GM12878 (cell line): ENCODE data around the gene SORBS2. TPM values are rescaled to one million over a fixed set of nuclear protein-coding genes. Genes with fewer than 3 reads are reported as not detected.

Source experiments
- ATAC-seq: fragments of 200-7000 bp; cut with Tn5 transposase; 3 replicates; pipeline ENCODE4 v1.9.1; 2020; ENCODE audit warnings: mild to moderate bottlenecking, moderate library complexity
- BruUV-seq: library from RNA; stranded (reverse); fragments of 400-500 nt; replicated peaks from 2 replicates; lab custom pipeline; 2021; lab: Mats Ljungman, UMichigan
- CTCF ChIA-PET: fragments of 300-600 bp; sonication (Branson Sonifier 250); formaldehyde crosslinking; extraction: SDS; loops from one replicate; lab custom pipeline; 2021; ENCODE audit warnings: inconsistent platforms; lab: Yijun Ruan, JAX
- POLR2A ChIA-PET: fragments of 350-600 bp; formaldehyde crosslinking; extraction: SDS; loops from one replicate; lab custom pipeline; 2021; ENCODE audit warnings: inconsistent platforms; lab: Charles Lee
- RAD21 ChIA-PET: fragments of 300-600 bp; sonication (Branson Sonifier 250); formaldehyde crosslinking; loops from one replicate; lab custom pipeline; 2023; ENCODE audit warnings: antibody characterized with exemption; ENCODE audit not compliant: unreplicated experiment; lab: Charles Lee
- SMC1A ChIA-PET: fragments of 300-600 bp; sonication (Branson Sonifier 250); formaldehyde crosslinking; loops from one replicate; lab custom pipeline; 2023; ENCODE audit not compliant: unreplicated experiment, uncharacterized antibody; lab: Charles Lee
- DNase-seq: peaks from one replicate; pipeline ENCODE4 v3.0.0-alpha.2; 2011; ENCODE audit warnings: low read depth, low spot score
- FAIRE-seq: peaks from 3 replicates; lab custom pipeline; 2011; peaks lifted over from hg19 to GRCh38; lab: Jason Lieb, UNC
- H2AFZ ChIP-seq: 2 replicates; pipeline ENCODE4 v1.6.0; 2011; ENCODE audit warnings: low read depth, low read length, control low read depth; ENCODE audit not compliant: control insufficient read depth
- H3K27ac ChIP-seq: 2 replicates; pipeline ENCODE4 v1.5.1; 2011; ENCODE audit warnings: control low read depth; ENCODE audit not compliant: control insufficient read depth, insufficient read depth
- H3K27me3 ChIP-seq, 2 experiments: replicated peaks in 1 of 2; 2 replicates each; pipeline versions ENCODE4 v1.6.0 to v1.6.1; 2011; ENCODE audit warnings: low read length in 1 of 2; ENCODE audit not compliant: control insufficient read depth in 2 of 2, insufficient read depth in 2 of 2
- H3K36me3 ChIP-seq, 2 experiments: 2 replicates each; pipeline ENCODE4 v1.5.1; 2011; ENCODE audit warnings: low read length in 1 of 2; ENCODE audit not compliant: control insufficient read depth in 2 of 2, insufficient read depth in 2 of 2
- H3K4me1 ChIP-seq: 2 replicates; pipeline ENCODE4 v1.6.1; 2011; ENCODE audit warnings: mild to moderate bottlenecking, low read length, moderate library complexity, mixed read lengths; ENCODE audit not compliant: control insufficient read depth, insufficient read depth
- H3K4me2 ChIP-seq: 2 replicates; pipeline ENCODE4 v1.6.0; 2011; ENCODE audit warnings: control low read depth; ENCODE audit not compliant: control insufficient read depth, insufficient read depth
- H3K4me3 ChIP-seq: fragments of 200-600 bp; sonication (generic); 2 replicates; pipeline ENCODE4 v1.5.1; 2016
- H3K79me2 ChIP-seq: 2 replicates; pipeline ENCODE4 v1.6.0; 2011; ENCODE audit warnings: low read length; ENCODE audit not compliant: control insufficient read depth, insufficient read depth
- H3K9ac ChIP-seq: 2 replicates; pipeline ENCODE4 v1.8.0; 2011; ENCODE audit warnings: low read length, control low read depth, mixed read lengths; ENCODE audit not compliant: control insufficient read depth, insufficient read depth
- H3K9me3 ChIP-seq: replicated peaks from 3 replicates; pipeline ENCODE4 v1.5.1; 2011; ENCODE audit warnings: mild to moderate bottlenecking, low read length; ENCODE audit not compliant: control insufficient read depth, insufficient read depth
- H4K20me1 ChIP-seq: 2 replicates; pipeline ENCODE4 v1.6.0; 2011; ENCODE audit not compliant: control insufficient read depth, insufficient read depth
- BHLHE40 ChIP-seq, 2 experiments: fragments of 450-650 bp in 1 of 2; IDR thresholded peaks; 2 replicates each; pipeline ENCODE4 v1.6.1; 2011 to 2017; ENCODE audit warnings: low read depth in 2 of 2, borderline replicate concordance in 1 of 2, improper control_type of control experiment in 1 of 2, low read length in 1 of 2, mild to moderate bottlenecking in 1 of 2
- CTCF ChIP-seq, 3 experiments: IDR thresholded peaks in 2 of 3; conservative IDR thresholded peaks in 1 of 3; 2 replicates each; pipeline ENCODE4 v1.5.1; 2011; ENCODE audit warnings: low read depth in 3 of 3, low read length in 3 of 3, mild to moderate bottlenecking in 3 of 3, control low read depth in 2 of 3, moderate library complexity in 2 of 3, inconsistent platforms in 1 of 3, mixed read lengths in 1 of 3; ENCODE audit not compliant: control insufficient read depth in 2 of 3, insufficient read depth in 1 of 3; ENCODE audit errors: extremely low read depth in 1 of 3
- HCFC1 ChIP-seq: fragments of 150-350 bp; IDR thresholded peaks from 2 replicates; pipeline ENCODE4 v1.6.1; 2014; ENCODE audit warnings: low read length
- IKZF1 ChIP-seq: fragments of 450-650 bp; conservative IDR thresholded peaks from 2 replicates; pipeline ENCODE4 v1.6.1; 2017; ENCODE audit warnings: antibody characterized with exemption, mild to moderate bottlenecking
- MAX ChIP-seq: IDR thresholded peaks from 2 replicates; pipeline ENCODE4 v1.6.1; 2012; ENCODE audit warnings: low read depth, low read length, improper control_type of control experiment
- MTA2 ChIP-seq: fragments of 450-650 bp; IDR thresholded peaks from 2 replicates; pipeline ENCODE4 v1.6.1; 2016; ENCODE audit warnings: low read depth, mild to moderate bottlenecking, moderate library complexity
- MTA3 ChIP-seq: IDR thresholded peaks from 2 replicates; pipeline ENCODE4 v1.6.1; 2012; ENCODE audit warnings: low read length, inconsistent platforms, borderline replicate concordance
- NR2C1 ChIP-seq: fragments of 450-650 bp; IDR thresholded peaks from 2 replicates; pipeline ENCODE4 v1.6.1; 2017; ENCODE audit warnings: antibody characterized with exemption, mild to moderate bottlenecking, moderate library complexity
- PAX8 ChIP-seq: fragments of 450-650 bp; IDR thresholded peaks from 2 replicates; pipeline ENCODE4 v1.6.1; 2017; ENCODE audit warnings: mild to moderate bottlenecking, moderate library complexity
- PML ChIP-seq: IDR thresholded peaks from 2 replicates; pipeline ENCODE4 v1.6.1; 2012; ENCODE audit warnings: low read length, inconsistent platforms
- RCOR1 ChIP-seq: conservative IDR thresholded peaks from 2 replicates; pipeline ENCODE4 v1.6.1; 2012; ENCODE audit warnings: low read depth, low read length, improper control_type of control experiment
- SKIL ChIP-seq: fragments of 450-650 bp; IDR thresholded peaks from 2 replicates; pipeline ENCODE4 v1.6.1; 2017; ENCODE audit warnings: mild to moderate bottlenecking, low read depth, inconsistent platforms; ENCODE audit not compliant: poor library complexity, severe bottlenecking
- TBL1XR1 ChIP-seq: IDR thresholded peaks from 2 replicates; pipeline ENCODE4 v1.6.1; 2012; ENCODE audit warnings: low read depth, low read length, improper control_type of control experiment
- ZNF622 ChIP-seq: fragments of 450-650 bp; IDR thresholded peaks from 2 replicates; pipeline ENCODE4 v1.6.1; 2017; ENCODE audit warnings: mild to moderate bottlenecking, inconsistent platforms
- ZNF687 ChIP-seq: fragments of 450-650 bp; IDR thresholded peaks from 2 replicates; pipeline ENCODE4 v1.6.1; 2017; ENCODE audit warnings: mild to moderate bottlenecking, moderate library complexity
- ZZZ3 ChIP-seq: IDR thresholded peaks from 2 replicates; pipeline ENCODE4 v1.6.1; 2011; ENCODE audit warnings: low read depth; ENCODE audit not compliant: control insufficient read depth, insufficient read length
- WGBS: methylation state at CpG from one replicate; pipeline ENCODE4 v1.1.6; 2016; ENCODE audit warnings: low lambda C conversion rate; ENCODE audit not compliant: insufficient replicate concordance, insufficient coverage; ENCODE audit errors: missing lambda C conversion rate; 5-methylcytosine and 5-hydroxymethylcytosine counted together
- in situ Hi-C: fragments of 300-500 bp; cut with MboI; formaldehyde crosslinking; loops from 9 replicates; pipeline ENCODE4 v1.14.3; 2018; ENCODE audit warnings: mixed read lengths
- intact Hi-C: fragments of 100-400 bp; cut with micrococcal nuclease; formaldehyde crosslinking; loops from one replicate; pipeline ENCODE4 v1.14.2; 2022; ENCODE audit not compliant: unreplicated experiment
- polyA plus RNA-seq, 11 experiments: library from polyadenylated mRNA; depleted of rRNA in 4 of 11; unstranded in 6 of 11; stranded (reverse) in 5 of 11; fragments of >200 nt; fragmentation: Nextera tagmentation in 4 of 11; fragmentation: Illumina TruSeq in 1 of 11; extraction: Ambion mirVana in 4 of 11; extraction: Trizol in 1 of 11; gene quantifications; 1 replicate in 1 of 11; 2 replicates in 10 of 11; pipeline versions ENCODE4 v1.2.1 to v1.2.3, GENCODE V29; 2011 to 2016; ENCODE audit warnings: inconsistent platforms in 2 of 11, missing spikeins in 2 of 11, low read depth in 1 of 11
- total RNA-seq, 4 experiments: library from RNA; depleted of rRNA in 3 of 4; stranded (reverse); fragments of >200 nt in 3 of 4; fragmentation: Illumina TruSeq in 1 of 4; extraction: Trizol in 1 of 4; gene quantifications; 2 replicates each; pipeline versions ENCODE4 v1.2.1 to v1.2.3, GENCODE V29; 2013 to 2021

The SORBS2 gene
- total and polyA plus RNA-seq, 10 of the 15 experiments (the other 5 are each of a cell fraction or from before 2014, with no cell fraction given), result 0.06 to 3.0 (median 0.79) TPM

- no peak for TF ChIP-seq PAX8
Measured at GRCh38 chr4:185552254-185552653, 259.7 kb downstream of the SORBS2 start (continued).

- POLR2A ChIA-PET, result no interaction called here
- no TSS peak for BruUV-seq
- in situ Hi-C loops, result no loop called here
- TF ChIP-seq SKIL (no peak), ZNF687 (no peak), MAX (no peak), ZNF622 (no peak), MTA2 (no peak), RCOR1 (no peak), IKZF1 (no peak), PML (no peak), TBL1XR1 (no peak), CTCF (IDR thresholded peaks at IDR 0.05 in 2 of 3, conservative IDR thresholded peaks at IDR 0.05 in 1 of 3; ENCODE audit: control insufficient read depth in 2 of 3, extremely low read depth in 1 of 3, insufficient read depth in 1 of 3, low read depth in 3 of 3, low read length in 3 of 3) (no peak), HCFC1 (no peak), MTA3 (no peak), BHLHE40 (IDR thresholded peaks at IDR 0.05; ENCODE audit: borderline replicate concordance in 1 of 2, low read depth in 2 of 2, low read length in 1 of 2) (no peak), ZZZ3 (no peak), NR2C1 (no peak)
Measured at GRCh38 chr4:185550933-185551332, 261.1 kb downstream of the SORBS2 start.

More at GRCh38 chr4:185550933-185551332, 261.1 kb downstream of the SORBS2 start:
- no peaks in the 10 kb centered on the region for H3K79me2 ChIP-seq
- H3K27ac ChIP-seq, result no peak overlapping the region
- no peaks in the 10 kb centered on the region for H3K9me3 ChIP-seq
- no peak overlapping the region for H3K9ac ChIP-seq
- FAIRE-seq (no peak), DNase-seq (no peak), ATAC-seq (no peak)
- WGBS, result 90% methylated on average over 1 of the region's 1 CpG
- ChIA-PET SMC1A (interaction anchor here (2.3 kb wide), 1 partner anchor 48 kb away, joined by 7 read pairs; no protein-coding TSS in a partner anchor), RAD21 (no interaction called here), CTCF (interaction anchor here (3.3 kb wide), 1 partner anchor 47 kb away, joined by 15 read pairs; no protein-coding TSS in a partner anchor)
- no peaks in the 10 kb centered on the region for H3K4me1 ChIP-seq
- H3K36me3 ChIP-seq, result no peaks in the 10 kb centered on the region
- intact Hi-C loops, result no loop called here
- H3K4me3 ChIP-seq, result no peak overlapping the region
- H2AFZ ChIP-seq, result no peak overlapping the region
- H3K27me3 ChIP-seq, result peaks cover 0 to 2% of the 10 kb centered on the region in 2 experiments; a peak in 1 of 4 replicates
- H3K4me2 ChIP-seq, result no peak overlapping the region
- no peaks in the 10 kb centered on the region for H4K20me1 ChIP-seq
